Large intestine (tissue), 12 donors: ENCODE measurements around the gene IQCF6. TPM values are rescaled to one million over a fixed set of nuclear protein-coding genes. Genes with fewer than 3 reads are reported as not detected.

ENCODE experiments used
- DNase-seq, 2 donors: peaks; one replicate each; pipeline versions ENCODE4 v3.0.0 to v3.0.0-alpha.2; 2013
- H3K27ac ChIP-seq: one replicate; pipeline ENCODE4 v1.5.1; 2013; ENCODE audit warnings: low read length
- H3K27me3 ChIP-seq: 2 replicates; pipeline ENCODE4 v1.6.1; 2013; ENCODE audit warnings: low read length; ENCODE audit not compliant: control insufficient read depth, insufficient read depth
- H3K36me3 ChIP-seq: 2 replicates; pipeline ENCODE4 v1.6.1; 2013; ENCODE audit warnings: low read length; ENCODE audit not compliant: control insufficient read depth, insufficient read depth
- H3K4me1 ChIP-seq: one replicate; pipeline ENCODE4 v1.6.1; 2013; ENCODE audit warnings: low read length; ENCODE audit not compliant: control insufficient read depth, insufficient read depth
- H3K4me3 ChIP-seq: one replicate; pipeline ENCODE4 v1.5.1; 2013; ENCODE audit warnings: low read length
- H3K9me3 ChIP-seq: one replicate; pipeline ENCODE4 v1.6.1; 2013; ENCODE audit warnings: mild to moderate bottlenecking, low read depth, low read length, moderate library complexity; ENCODE audit not compliant: control insufficient read depth
- WGBS: methylation state at CpG from one replicate; pipeline ENCODE4 v1.1.5; 2013; ENCODE audit warnings: low lambda C conversion rate; ENCODE audit not compliant: insufficient coverage; 5-methylcytosine and 5-hydroxymethylcytosine counted together
- long read RNA-seq, 11 donors: transcript quantifications; one replicate each; lab custom pipeline, GENCODE V29; 2026
- polyA plus RNA-seq: library from polyadenylated mRNA; unstranded; fragments of 120-200 nt; gene quantifications from one replicate; pipeline ENCODE4 v1.2.1, GENCODE V29; 2013

Gene IQCF6
- polyA plus RNA-seq = not detected
- long read RNA-seq, donor 1 = 0 reads
- long read RNA-seq, donor 2 = 0 reads
- long read RNA-seq, donor 3 = 0 reads
- long read RNA-seq, donor 4 = 0 reads
- long read RNA-seq, donor 5 = 0 reads
- long read RNA-seq, donor 6 = 0 reads
- long read RNA-seq, donor 7 = 0 reads
- long read RNA-seq, donor 8 = 0 reads
- long read RNA-seq, donor 9 = 0 reads
- long read RNA-seq, donor 10 = 0 reads
- long read RNA-seq, donor 11 = 0 reads

GRCh38 chr3:51779137-51779536, at the start of gene IQCF6:
Gene IQCF6 (minus strand): TSS chr3:51779237. CDS start chr3:51779224, 13 bp downstream.
- H3K9me3 ChIP-seq = no peaks in the 10 kb centered on the region
- no peaks in the 10 kb centered on the region for H3K4me1 ChIP-seq
- H3K27me3 ChIP-seq = no peaks in the 10 kb centered on the region
- WGBS = 90% methylated on average over 4 of the region's 5 CpGs
- no peaks in the 10 kb centered on the region for H3K36me3 ChIP-seq
- no peak for DNase-seq
- no peak within 1 kb of the TSS for H3K4me3 ChIP-seq
- no peak within 1 kb of the TSS for H3K27ac ChIP-seq

GRCh38 chr3:51828297-51828696, 49.3 kb upstream of the IQCF6 start:
- Histone ChIP-seq H3K9me3 (no peaks in the 10 kb centered on the region), H3K4me3 (no peak overlapping the region), H3K36me3 (no peaks in the 10 kb centered on the region), H3K27ac (no peak overlapping the region), H3K27me3 (no peaks in the 10 kb centered on the region), H3K4me1 (no peaks in the 10 kb centered on the region)
- WGBS = no CpG with 5 or more reads among the region's 1 CpG
- no peak for DNase-seq

- whole genome bisulfite sequencing = 80% methylated on average over 1 of the region's 12 CpGs
- H3K4me1 ChIP-seq = no peaks in the 10 kb centered on the region
- H3K27me3 ChIP-seq = peaks cover 7% of the 10 kb centered on the region
- H3K9me3 ChIP-seq = no peaks in the 10 kb centered on the region
- no peak for DNase-seq
- H3K36me3 ChIP-seq = no peaks in the 10 kb centered on the region
- no peak overlapping the region for H3K4me3 ChIP-seq
- H3K27ac ChIP-seq = no peak overlapping the region
Observed at GRCh38 chr3:51819709-51820406, 40.8 kb upstream of the IQCF6 start.

GRCh38 chr3:51819151-51819550, 40.1 kb upstream of the IQCF6 start:
- no peaks in the 10 kb centered on the region for H3K4me1 ChIP-seq
- no peaks in the 10 kb centered on the region for H3K36me3 ChIP-seq
- H3K4me3 ChIP-seq = no peak overlapping the region
- no peaks in the 10 kb centered on the region for H3K9me3 ChIP-seq
- DNase-seq = no peak
- H3K27me3 ChIP-seq = peaks cover 7% of the 10 kb centered on the region
- no peak overlapping the region for H3K27ac ChIP-seq
- no CpG with 5 or more reads among the region's 15 CpGs for WGBS

GRCh38 chr3:51817375-51817774, 38.3 kb upstream of the IQCF6 start:
- no peak for DNase-seq
- Histone ChIP-seq H3K4me1 (no peaks in the 10 kb centered on the region), H3K27ac (no peak overlapping the region), H3K9me3 (no peaks in the 10 kb centered on the region), H3K27me3 (peaks cover 7% of the 10 kb centered on the region), H3K36me3 (no peaks in the 10 kb centered on the region), H3K4me3 (no peak overlapping the region)
- WGBS = no CpG with 5 or more reads among the region's 2 CpGs

GRCh38 chr3:51816723-51817122, 37.7 kb upstream of the IQCF6 start:
- WGBS = 71% methylated on average over 1 of the region's 2 CpGs
- Histone ChIP-seq H3K36me3 (no peaks in the 10 kb centered on the region), H3K9me3 (no peaks in the 10 kb centered on the region), H3K4me3 (no peak overlapping the region), H3K4me1 (no peaks in the 10 kb centered on the region), H3K27me3 (peaks cover 7% of the 10 kb centered on the region), H3K27ac (no peak overlapping the region)
- DNase-seq = no peak

- H3K4me3 ChIP-seq = no peak overlapping the region
- H3K27ac ChIP-seq = no peak overlapping the region
- peaks cover 5% of the 10 kb centered on the region for H3K27me3 ChIP-seq
- WGBS = no CpG with 5 or more reads among the region's 4 CpGs
- H3K4me1 ChIP-seq = no peaks in the 10 kb centered on the region
- no peak for DNase-seq
- H3K36me3 ChIP-seq = no peaks in the 10 kb centered on the region
- H3K9me3 ChIP-seq = no peaks in the 10 kb centered on the region
Observed at GRCh38 chr3:51815614-51816013, 36.6 kb upstream of the IQCF6 start.

- Histone ChIP-seq H3K9me3 (no peaks in the 10 kb centered on the region), H3K27ac (no peak overlapping the region), H3K4me1 (no peaks in the 10 kb centered on the region), H3K27me3 (peaks cover 2% of the 10 kb centered on the region), H3K36me3 (no peaks in the 10 kb centered on the region), H3K4me3 (no peak overlapping the region)
- DNase-seq = no peak
- no CpG with 5 or more reads among the region's 3 CpGs for WGBS
Observed at GRCh38 chr3:51814034-51814433, 35.0 kb upstream of the IQCF6 start.

GRCh38 chr3:51813539-51813938, 34.5 kb upstream of the IQCF6 start:
- no peaks in the 10 kb centered on the region for H3K4me1 ChIP-seq
- H3K27ac ChIP-seq = no peak overlapping the region
- H3K9me3 ChIP-seq = no peaks in the 10 kb centered on the region
- no peaks in the 10 kb centered on the region for H3K36me3 ChIP-seq
- H3K4me3 ChIP-seq = no peak overlapping the region
- DNase-seq = no peak
- no CpG with 5 or more reads among the region's 6 CpGs for WGBS
- H3K27me3 ChIP-seq = peaks cover 2% of the 10 kb centered on the region

- H3K36me3 ChIP-seq = no peaks in the 10 kb centered on the region
- no peaks in the 10 kb centered on the region for H3K27me3 ChIP-seq
- 67% methylated on average over 1 of the region's 5 CpGs for WGBS
Observed at GRCh38 chr3:51808934-51809333, 29.9 kb upstream of the IQCF6 start.

More at GRCh38 chr3:51808934-51809333, 29.9 kb upstream of the IQCF6 start:
- Histone ChIP-seq H3K4me1 (no peaks in the 10 kb centered on the region), H3K4me3 (no peak overlapping the region), H3K9me3 (peaks cover 3% of the 10 kb centered on the region), H3K27ac (no peak overlapping the region)
- no peak for DNase-seq
